ENCODE data around the gene SNX10. TPM values are rescaled to one million over a fixed set of nuclear protein-coding genes. Genes with fewer than 3 reads are reported as not detected.

SNX10 gene
- total and polyA plus RNA-seq, 2 of the 8 experiments (the other 6 are each of a cell fraction or from before 2014, with no cell fraction given): 4.4 to 9.6 TPM

GRCh38 chr7:26385240-26385639 lies 93.6 kb downstream of the SNX10 start:
- ChIA-PET POLR2A (ENCODE audit: partially characterized antibody) (interaction anchor here (0.9 to 1.9 kb wide), 2 partner anchors 12 to 107 kb away, joined by 3 to 6 read pairs; no protein-coding TSS in a partner anchor), CTCF (ENCODE audit: partially characterized antibody) (interaction anchor here (0.8 to 3.9 kb wide), 10 partner anchors 8 to 397 kb away, joined by 3 to 13 read pairs (median 4); no protein-coding TSS in a partner anchor)
- Histone ChIP-seq H3K18ac (ENCODE audit: extremely low read depth, low read length) (no peak overlapping the region), H3K23ac (ENCODE audit: insufficient read length) (no peak overlapping the region), H2BK15ac (ENCODE audit: low read length) (no peak overlapping the region), H2BK20ac (ENCODE audit: low read length) (no peak overlapping the region), H3K9me3 (ENCODE audit: insufficient read depth in 2 of 2, low read depth in 1 of 2, low read length in 1 of 2) (no peaks in the 10 kb centered on the region), H3K14ac (ENCODE audit: insufficient read length) (no peak overlapping the region), H4K8ac (ENCODE audit: extremely low read depth, insufficient read depth, low read length) (no peak overlapping the region), H3K27ac (ENCODE audit: low read depth, low read length) (no peak overlapping the region), H4K91ac (replicated peaks; ENCODE audit: insufficient read length, low read length) (no peak overlapping the region), H4K5ac (ENCODE audit: insufficient read length, low read depth, low read length) (no peak overlapping the region), H2BK12ac (ENCODE audit: low read depth, low read length) (no peak overlapping the region), H3K4ac (replicated peaks; ENCODE audit: insufficient read length, low read depth, low read length) (no peak overlapping the region), H3K9ac (replicated peaks in 1 of 4; ENCODE audit: extremely low read depth in 1 of 4, low read depth in 3 of 4, low read length in 3 of 4) (no peak overlapping the region), H2BK5ac (ENCODE audit: low read depth, low read length) (no peak overlapping the region), H2BK120ac (replicated peaks; ENCODE audit: low read depth, low read length) (no peak overlapping the region), H3K79me1 (ENCODE audit: low read depth, low read length) (no peaks in the 10 kb centered on the region), H3K27me3 (replicated peaks in 1 of 4; ENCODE audit: control insufficient read depth in 3 of 4, extremely low read depth in 1 of 4, insufficient read depth in 3 of 4, low read length in 3 of 4) (no peaks in the 10 kb centered on the region), H3K4me1 (replicated peaks in 1 of 4; ENCODE audit: control insufficient read depth in 3 of 4, insufficient read depth in 4 of 4, low read length in 3 of 4) (peaks cover 0 to 7% (median 1%) of the 10 kb centered on the region in 4 experiments; a peak in 1 of 7 replicates), H3K36me3 (ENCODE audit: control insufficient read depth in 2 of 4, insufficient read depth in 4 of 4, low read length in 3 of 4) (no peaks in the 10 kb centered on the region), H2AK5ac (ENCODE audit: low read depth, low read length) (no peak overlapping the region), H3K23me2 (ENCODE audit: low read depth, low read length) (no peaks in the 10 kb centered on the region), H3K4me2 (ENCODE audit: insufficient read depth in 1 of 2, low read depth in 2 of 2, low read length in 2 of 2) (no peak overlapping the region), H3K56ac (replicated peaks; ENCODE audit: insufficient read length, low read depth, low read length) (no peak overlapping the region), H3K79me2 (ENCODE audit: control insufficient read depth in 1 of 2, insufficient read depth in 2 of 2, low read length in 2 of 2) (no peaks in the 10 kb centered on the region), H4K20me1 (replicated peaks in 1 of 2; ENCODE audit: control insufficient read depth in 1 of 2, insufficient read depth in 2 of 2, low read length in 2 of 2) (no peaks in the 10 kb centered on the region), H2AFZ (ENCODE audit: low read length) (no peak overlapping the region), H3K4me3 (ENCODE audit: extremely low read depth in 1 of 4, insufficient read depth in 2 of 4, low read depth in 3 of 4, low read length in 4 of 4) (no peak overlapping the region)
- TF ChIP-seq ZNF274 (IDR thresholded peaks at IDR 0.05; ENCODE audit: borderline replicate concordance, extremely low read depth, low read length): no peak
- no peak for TF ChIP-seq HDAC2 (IDR thresholded peaks at IDR 0.05; ENCODE audit: borderline replicate concordance in 1 of 2, low read depth in 2 of 2, low read length in 2 of 2)
- TF ChIP-seq ASH2L (IDR thresholded peaks at IDR 0.05; ENCODE audit: low read length): no peak
- TF ChIP-seq KDM5A (IDR thresholded peaks at IDR 0.05; ENCODE audit: low read length): no peak
- no peak for TF ChIP-seq NRF1 (IDR thresholded peaks at IDR 0.05; ENCODE audit: low read depth, low read length)
- TF ChIP-seq EP300 (IDR thresholded peaks at IDR 0.05; ENCODE audit: borderline replicate concordance in 1 of 2, low read depth in 2 of 2, low read length in 2 of 2): no peak
- no peak for TF ChIP-seq SRF (IDR thresholded peaks at IDR 0.05; ENCODE audit: low read depth, low read length)
- no peak for TF ChIP-seq SAP30 (IDR thresholded peaks at IDR 0.05; ENCODE audit: insufficient read depth, insufficient replicate concordance, low read length)
- TF ChIP-seq TAF7 (optimal IDR thresholded peaks at IDR 0.05; ENCODE audit: borderline replicate concordance, low read depth, low read length): no peak
- DNase-seq (ENCODE audit: low read depth in 1 of 2, low spot score in 2 of 2) (no peak), FAIRE-seq (no peak)

All from H1 (cell line).